Endodermal cell (in vitro differentiated cells): ENCODE measurements around the gene ACADS. TPM values are rescaled to one million over a fixed set of nuclear protein-coding genes. Genes with fewer than 3 reads are reported as not detected.
A peak's percentile ranks its signal among the peaks of the same experiment; 100 is the strongest.

Experiments used
- DNase-seq: peaks from one replicate; pipeline ENCODE4 v3.0.0-alpha.2; 2017
- H3K27ac ChIP-seq: 2 replicates; pipeline ENCODE4 v1.5.1; 2013; ENCODE audit warnings: mild to moderate bottlenecking, low read depth, low read length, moderate library complexity
- H3K27me3 ChIP-seq: 2 replicates; pipeline ENCODE4 v1.6.1; 2013; ENCODE audit warnings: mild to moderate bottlenecking, low read length, moderate library complexity; ENCODE audit not compliant: insufficient read depth, control insufficient read depth, poor library complexity, severe bottlenecking
- H3K36me3 ChIP-seq: 2 replicates; pipeline ENCODE4 v1.7.0; 2013; ENCODE audit warnings: mild to moderate bottlenecking, low read length, moderate library complexity; ENCODE audit not compliant: control insufficient read depth, insufficient read depth
- H3K4me1 ChIP-seq: one replicate; pipeline ENCODE4 v1.7.0; 2013; ENCODE audit warnings: low read length; ENCODE audit not compliant: control insufficient read depth, insufficient read depth
- H3K4me3 ChIP-seq: 2 replicates; pipeline ENCODE4 v1.5.1; 2013; ENCODE audit warnings: mild to moderate bottlenecking, low read length, moderate library complexity
- H3K9ac ChIP-seq: 2 replicates; pipeline ENCODE4 v1.6.1; 2013; ENCODE audit warnings: mild to moderate bottlenecking, low read length, moderate library complexity; ENCODE audit not compliant: poor library complexity, severe bottlenecking; ENCODE audit errors: extremely low read depth
- H3K9me3 ChIP-seq: 2 replicates; pipeline ENCODE4 v1.6.1; 2013; ENCODE audit warnings: mild to moderate bottlenecking, low read length, moderate library complexity; ENCODE audit not compliant: control insufficient read depth
- H3K27ac Mint-ChIP-seq: 2 replicates; pipeline ENCODE4 v1.8.0; 2020; ENCODE audit warnings: mixed read lengths
- H3K27me3 Mint-ChIP-seq: 2 replicates; pipeline ENCODE4 v1.8.0; 2021; ENCODE audit warnings: mild to moderate bottlenecking, mixed read lengths; ENCODE audit not compliant: insufficient read depth
- H3K36me3 Mint-ChIP-seq: 2 replicates; pipeline ENCODE4 v1.8.0; 2020; ENCODE audit warnings: low read depth, mixed read lengths
- H3K4me1 Mint-ChIP-seq: 2 replicates; pipeline ENCODE4 v1.8.0; 2020; ENCODE audit warnings: mixed read lengths
- H3K4me3 Mint-ChIP-seq: 2 replicates; pipeline ENCODE4 v1.8.0; 2020; ENCODE audit warnings: mild to moderate bottlenecking, moderate library complexity, mixed read lengths
- H3K9me3 Mint-ChIP-seq: 2 replicates; pipeline ENCODE4 v1.8.0; 2020; ENCODE audit warnings: mild to moderate bottlenecking, mixed read lengths
- CTCF ChIP-seq: fragments of 200-600 bp; sonication (generic); conservative IDR thresholded peaks from 2 replicates; pipeline ENCODE4 v1.5.0; 2021; ENCODE audit warnings: antibody characterized with exemption, mild to moderate bottlenecking
- WGBS, 2 experiments: methylation state at CpG; one replicate each; pipeline versions ENCODE4 v1.1.5 to v1.1.7; 2013; ENCODE audit warnings: missing lambda C conversion rate in 2 of 2, mixed read lengths in 1 of 2; ENCODE audit not compliant: insufficient coverage in 1 of 2, insufficient read length in 1 of 2; 5-methylcytosine and 5-hydroxymethylcytosine counted together
- total RNA-seq, 2 donors: library from RNA; stranded (reverse); fragmentation: NEBNext Ultra II Directional in 1 of 2; extraction: Animal tissue kit (Norgen Biotek cat#: 25700) in 1 of 2; gene quantifications; 2 replicates in 1 of 2; 3 replicates in 1 of 2; pipeline ENCODE4 v1.2.1, GENCODE V29; 2021

ACADS gene
- total RNA-seq, 2 donors from 2014 or later, result 8.0 to 9.2 TPM

GRCh38 chr12:120767071-120768024 is 41.7 kb downstream of the ACADS start:
- Mint-ChIP-seq H3K36me3 (peaks cover 67% of the 10 kb centered on the region), H3K27ac (no peak overlapping the region), H3K27me3 (no peaks in the 10 kb centered on the region), H3K4me1 (no peaks in the 10 kb centered on the region), H3K4me3 (no peak overlapping the region), H3K9me3 (no peaks in the 10 kb centered on the region)
- TF ChIP-seq CTCF, result no peak
- DNase-seq, result peak; percentile 28
- Histone ChIP-seq H3K4me3 (no peak overlapping the region), H3K9me3 (no peaks in the 10 kb centered on the region), H3K4me1 (no peaks in the 10 kb centered on the region), H3K27ac (no peak overlapping the region), H3K9ac (no peak overlapping the region), H3K27me3 (no peaks in the 10 kb centered on the region), H3K36me3 (peaks cover 64% of the 10 kb centered on the region)
- 93 to 94% methylated on average over 11 of the region's 11 CpGs for WGBS, 2 experiments

GRCh38 chr12:120771097-120771496 is 45.5 kb downstream of the ACADS start:
- Mint-ChIP-seq H3K36me3 (peaks cover 49% of the 10 kb centered on the region), H3K4me3 (no peak overlapping the region), H3K4me1 (no peaks in the 10 kb centered on the region), H3K27me3 (no peaks in the 10 kb centered on the region), H3K9me3 (no peaks in the 10 kb centered on the region), H3K27ac (peak overlapping the region; percentile 3)
- no peak for TF ChIP-seq CTCF
- H3K4me3 ChIP-seq, result no peak overlapping the region
- H3K9me3 ChIP-seq, result no peaks in the 10 kb centered on the region
- peaks cover 43% of the 10 kb centered on the region for H3K36me3 ChIP-seq
- WGBS, 2 experiments, result 63 to 76% methylated on average over 8 to 11 of the region's 11 CpGs
- peak; percentile 26 for DNase-seq
- peak overlapping the region; percentile 77 for H3K27ac ChIP-seq
- H3K4me1 ChIP-seq, result no peaks in the 10 kb centered on the region
- no peaks in the 10 kb centered on the region for H3K27me3 ChIP-seq
- H3K9ac ChIP-seq, result no peak overlapping the region

GRCh38 chr12:120774169-120774916 is 48.7 kb downstream of the ACADS start:
- Histone ChIP-seq H3K9me3 (no peaks in the 10 kb centered on the region), H3K4me3 (no peak overlapping the region), H3K4me1 (no peaks in the 10 kb centered on the region), H3K27ac (no peak overlapping the region), H3K36me3 (peaks cover 15% of the 10 kb centered on the region), H3K9ac (no peak overlapping the region), H3K27me3 (no peaks in the 10 kb centered on the region)
- Mint-ChIP-seq H3K27me3 (no peaks in the 10 kb centered on the region), H3K4me1 (no peaks in the 10 kb centered on the region), H3K36me3 (peaks cover 21% of the 10 kb centered on the region), H3K27ac (no peak overlapping the region), H3K4me3 (no peak overlapping the region), H3K9me3 (no peaks in the 10 kb centered on the region)
- WGBS, 2 experiments, result 94 to 95% methylated on average over 6 to 7 of the region's 7 CpGs
- TF ChIP-seq CTCF, result no peak
- no peak for DNase-seq
